CD4-positive, alpha-beta T cell treated with Interleukin-15 for 4 hours (primary cell): ENCODE data around the gene PRLH.

ENCODE experiments used
- DNase-seq: peaks from one replicate; pipeline ENCODE4 v3.0.0-alpha.2; 2020; ENCODE audit warnings: low spot score

The PRLH gene

DNA sequence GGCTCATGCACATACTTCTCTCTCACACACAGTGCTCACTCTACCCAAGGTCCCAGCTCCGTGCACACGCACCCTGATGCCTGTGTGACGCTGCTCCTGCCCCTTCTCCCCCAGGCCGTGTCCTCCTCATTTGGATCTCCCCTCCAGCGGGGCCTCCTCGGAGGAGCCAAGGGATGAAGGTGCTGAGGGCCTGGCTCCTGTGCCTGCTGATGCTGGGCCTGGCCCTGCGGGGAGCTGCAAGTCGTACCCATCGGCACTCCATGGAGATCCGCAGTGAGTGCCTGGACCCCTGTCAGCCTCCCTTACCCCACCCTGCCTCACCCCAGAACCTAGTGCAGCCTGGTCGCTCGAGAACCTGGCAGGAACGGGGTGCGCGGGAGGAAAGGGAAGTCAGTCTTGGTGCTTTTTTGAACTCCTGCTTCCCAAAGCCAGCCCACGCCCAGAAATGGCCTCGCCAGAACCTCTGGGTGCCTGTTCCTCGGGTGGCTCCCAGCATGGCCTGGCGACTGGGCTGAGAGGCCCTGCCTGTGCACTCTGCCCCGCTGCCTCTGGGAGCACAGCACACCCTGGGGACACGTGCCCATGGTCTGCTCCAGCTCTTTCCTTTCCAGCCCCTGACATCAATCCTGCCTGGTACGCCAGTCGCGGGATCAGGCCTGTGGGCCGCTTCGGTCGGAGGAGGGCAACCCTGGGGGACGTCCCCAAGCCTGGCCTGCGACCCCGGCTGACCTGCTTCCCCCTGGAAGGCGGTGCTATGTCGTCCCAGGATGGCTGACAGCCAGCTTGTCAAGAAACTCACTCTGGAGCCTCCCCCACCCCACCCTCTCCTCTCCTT is at the start of gene PRLH:
PRLH (plus strand) TSS at position 174 of the 835 bp plus-strand sequence; CDS start at position 174, 0 bp downstream.
- DNase-seq: no peak

DNA sequence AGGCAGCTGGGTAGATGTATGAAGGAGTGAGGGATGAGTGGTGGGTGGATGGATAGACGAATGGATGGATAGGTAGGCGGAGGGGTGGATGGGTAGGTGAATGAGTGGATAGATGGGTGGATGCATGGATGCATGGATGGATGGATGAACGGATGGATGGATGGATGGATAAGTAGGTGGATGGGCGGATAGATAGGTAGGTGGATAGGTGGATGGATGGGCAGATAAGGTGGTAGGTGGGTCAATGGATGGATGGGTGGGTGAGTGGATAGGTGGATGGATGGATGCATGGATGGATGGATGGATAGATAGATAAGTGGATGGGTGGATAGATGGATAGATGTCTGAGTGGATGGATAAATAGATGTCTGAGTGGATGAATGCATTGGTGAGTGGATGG is 49.2 kb upstream of the PRLH start:
- no peak for DNase-seq

GRCh38 chr2:237517990-237518389 is 48.4 kb upstream of the PRLH start:
- DNase-seq: no peak

GRCh38 chr2:237519506-237520245 is 46.7 kb upstream of the PRLH start:
- no peak for DNase-seq

GRCh38 chr2:237520290-237520689 is 46.1 kb upstream of the PRLH start:
- DNase-seq: no peak

DNA sequence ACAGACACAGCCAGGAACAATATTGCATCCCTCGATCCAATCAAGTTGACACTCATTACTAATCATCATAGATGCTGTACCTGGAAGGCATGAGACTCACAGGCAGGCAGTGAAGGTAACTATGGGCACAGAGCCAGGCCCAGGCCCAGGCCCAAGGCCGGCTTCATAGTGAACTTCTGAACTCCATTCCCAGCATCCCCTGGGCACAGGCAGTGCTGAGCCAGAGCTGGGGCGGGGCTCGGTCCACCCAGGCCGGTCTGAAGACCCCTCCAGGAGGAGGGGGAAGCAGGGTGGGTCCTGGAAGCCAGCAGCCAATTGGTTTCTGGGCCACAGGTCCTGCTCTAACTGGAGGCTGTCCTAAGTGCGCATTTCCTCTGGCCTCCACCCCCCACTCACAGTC is 41.7 kb upstream of the PRLH start:
- DNase-seq: no peak

DNA sequence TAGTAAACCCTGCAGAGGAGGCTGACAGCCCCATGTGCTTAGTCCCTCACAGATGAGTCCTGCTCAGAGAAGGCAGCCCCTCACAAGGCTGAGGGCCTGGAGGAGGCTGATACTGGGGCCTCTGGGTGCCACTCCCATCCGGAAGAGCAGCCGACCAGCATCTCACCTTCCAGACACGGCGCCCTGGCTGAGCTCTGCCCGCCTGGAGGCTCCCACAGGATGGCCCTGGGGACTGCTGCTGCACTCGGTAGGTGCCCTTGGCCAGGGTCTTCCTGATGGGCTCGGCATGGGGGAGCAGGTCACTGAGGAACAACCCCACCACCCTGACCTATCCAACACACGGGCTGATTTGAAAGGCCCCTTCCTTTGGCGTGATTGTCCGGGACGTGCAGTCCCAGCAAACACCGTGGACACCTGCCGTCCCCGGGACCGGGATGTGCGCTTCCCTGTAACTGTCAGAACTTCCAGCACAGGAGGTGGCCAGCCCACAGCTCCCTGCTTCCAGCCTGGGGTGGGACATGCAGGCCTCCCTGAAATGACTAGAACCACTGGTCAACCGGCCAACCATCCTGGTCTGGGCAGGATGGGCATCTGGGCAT is 40.7 kb upstream of the PRLH start:
- no peak for DNase-seq

- no peak for DNase-seq
Observed at GRCh38 chr2:237527233-237527632, 39.1 kb upstream of the PRLH start.

- no peak for DNase-seq
Observed at GRCh38 chr2:237527766-237528165, 38.6 kb upstream of the PRLH start.

- no peak for DNase-seq
Observed at GRCh38 chr2:237529452-237530402, 36.6 kb upstream of the PRLH start.

DNA sequence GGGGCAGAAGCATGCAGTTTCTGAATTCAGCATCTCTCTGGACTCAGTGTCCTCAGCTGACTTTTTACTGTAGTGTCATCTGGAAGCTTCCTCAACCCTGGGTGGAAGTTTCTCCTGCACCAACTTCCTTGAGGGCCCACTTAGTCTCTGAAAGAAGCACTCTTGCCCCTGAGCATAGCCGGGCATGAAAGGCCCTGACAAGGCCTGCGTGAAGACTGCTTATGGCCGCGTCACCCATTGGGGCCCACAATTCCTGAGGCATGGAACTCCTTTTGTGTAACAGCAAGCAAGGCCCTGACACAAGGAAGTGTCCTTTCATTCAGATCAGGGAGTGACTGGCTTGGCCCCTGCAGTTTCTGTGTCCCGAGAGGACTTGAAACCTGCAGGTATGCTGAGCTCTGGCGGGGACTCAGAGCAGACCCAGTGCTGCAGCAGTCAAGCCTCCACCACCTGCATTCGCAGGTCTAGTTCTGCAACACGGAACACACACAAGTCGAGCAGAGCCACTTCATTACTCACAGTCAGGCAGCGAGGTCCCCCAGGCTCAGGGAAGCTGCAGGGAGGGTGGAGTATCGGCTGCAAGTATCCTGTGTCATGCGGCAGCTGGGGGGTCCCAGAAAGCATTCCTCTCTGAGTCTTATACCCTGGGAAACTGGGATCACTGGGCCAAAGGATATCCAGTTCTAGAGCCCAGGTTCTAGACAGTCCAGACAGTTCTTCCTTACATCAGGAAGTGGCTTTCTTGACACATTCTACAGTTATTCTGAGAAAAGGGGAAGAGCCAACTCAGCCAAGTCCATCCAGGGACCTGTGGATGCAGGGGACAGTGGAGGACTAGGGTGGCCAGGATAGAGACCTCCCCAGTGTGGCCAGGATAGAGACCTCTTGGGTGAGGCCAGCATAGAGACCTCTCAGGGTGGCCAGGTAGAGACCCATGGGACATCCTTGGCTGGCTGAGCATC is 35.6 kb upstream of the PRLH start:
- DNase-seq: no peak

- no peak for DNase-seq
Observed at GRCh38 chr2:237532160-237532559, 34.2 kb upstream of the PRLH start.

DNA sequence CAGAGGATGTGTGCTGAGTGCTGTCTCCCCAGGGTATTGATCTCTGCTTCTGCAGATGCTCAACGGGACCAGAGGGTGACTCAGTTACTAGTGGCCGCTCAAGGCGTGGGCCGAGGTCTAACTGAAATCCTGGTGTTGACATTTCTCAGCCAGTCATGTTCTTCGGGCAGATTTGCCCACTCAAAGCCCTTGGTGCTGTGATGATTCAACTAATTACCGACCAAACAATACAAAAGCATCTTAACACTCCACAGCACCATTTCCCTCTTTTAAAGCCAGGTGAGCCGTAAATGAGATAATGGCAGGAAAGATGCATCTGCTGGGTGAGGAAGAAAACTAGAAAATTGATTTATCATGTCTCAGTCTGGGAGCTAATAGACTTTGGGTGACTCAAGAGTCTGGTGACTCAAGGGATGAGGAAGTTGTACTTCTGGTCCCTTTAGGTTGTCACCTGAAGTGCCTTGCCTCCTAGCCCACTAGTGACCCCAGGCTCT is 32.7 kb upstream of the PRLH start:
- DNase-seq: no peak

DNA sequence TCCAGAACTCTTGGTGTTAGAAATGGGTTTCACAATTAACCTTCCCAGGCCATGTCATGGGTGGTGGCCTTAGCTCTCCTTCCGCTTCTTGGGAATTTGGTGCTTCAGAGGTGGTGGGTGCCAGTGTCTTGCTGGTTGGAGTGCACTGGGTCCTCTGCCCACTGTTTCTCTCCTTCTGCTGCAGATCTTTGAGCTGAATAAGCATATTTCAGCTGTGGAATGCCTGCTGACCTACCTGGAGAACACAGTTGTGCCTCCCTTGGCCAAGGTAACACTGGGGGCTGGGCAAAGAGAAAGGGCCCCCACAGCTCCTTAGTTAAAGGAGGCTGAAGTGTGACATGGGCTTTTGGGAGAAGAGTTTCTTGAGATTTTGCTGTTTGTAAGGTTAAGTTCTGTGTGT is 32.0 kb upstream of the PRLH start:
- no peak for DNase-seq

GRCh38 chr2:237535385-237536082 is 30.8 kb upstream of the PRLH start:
- DNase-seq: no peak

GRCh38 chr2:237536083-237536415 is 30.3 kb upstream of the PRLH start:
- DNase-seq: no peak

- no peak for DNase-seq
Observed at GRCh38 chr2:237536617-237537016, 29.8 kb upstream of the PRLH start.

GRCh38 chr2:237538001-237538720 is 28.2 kb upstream of the PRLH start:
- no peak for DNase-seq

DNA sequence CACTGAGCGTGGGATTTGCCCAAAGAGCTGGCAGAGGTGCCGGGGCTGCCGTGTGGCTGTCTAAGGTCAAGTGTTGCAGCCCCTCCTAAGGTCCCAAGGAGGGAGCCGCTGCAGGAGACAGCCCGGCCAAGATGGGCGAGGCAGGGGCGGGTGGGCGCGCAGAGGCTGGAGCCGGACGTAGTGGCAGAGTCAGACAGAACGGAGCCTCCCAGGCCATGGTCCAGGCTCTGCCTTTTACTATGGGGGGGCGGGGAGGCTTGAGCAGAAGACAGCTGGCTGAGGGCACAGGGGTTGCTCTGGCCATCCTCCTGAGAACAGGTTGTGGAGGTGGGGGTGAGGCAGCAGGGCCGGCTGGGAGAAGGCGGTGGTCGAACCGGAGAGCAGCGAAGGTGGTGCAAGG is 27.5 kb upstream of the PRLH start:
- DNase-seq: no peak
